Measurements from ENCODE around the gene ADGRD2.
A peak's percentile ranks its signal among the peaks of the same experiment; 100 is the strongest.

DNA sequence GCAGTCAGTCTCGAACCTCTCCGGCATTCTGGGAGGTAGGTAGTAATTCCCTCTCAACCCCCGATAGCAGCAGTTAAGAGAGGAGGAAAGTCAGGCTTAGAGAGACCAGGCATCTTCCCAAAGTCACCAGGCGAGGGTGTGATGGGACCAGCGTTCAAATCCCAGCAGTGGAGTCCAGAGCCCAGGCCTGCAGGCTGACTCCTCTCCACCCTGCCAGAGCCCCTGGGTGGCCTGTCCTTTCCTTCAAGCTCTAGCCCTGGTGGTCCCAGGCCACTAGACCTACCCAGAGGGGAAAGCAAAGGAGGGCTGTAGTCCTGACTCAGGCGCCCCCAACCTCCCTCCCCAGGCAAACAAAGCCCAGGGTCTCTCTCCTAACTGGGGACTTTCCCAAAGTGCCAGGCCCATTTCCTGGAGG is 61.2 kb downstream of the ADGRD2 start:
- TF ChIP-seq CTCF (IDR thresholded peaks at IDR 0.05) (no peak), RAD21 (conservative IDR thresholded peaks at IDR 0.05 in 1 of 2, IDR thresholded peaks at IDR 0.05 in 1 of 2) (peak in 1 of 2 experiments; percentile 29; a peak in 1 of 5 replicates), SREBF2 (IDR thresholded peaks at IDR 0.05) (no peak), MYC (IDR thresholded peaks at IDR 0.05; ENCODE audit: borderline replicate concordance, low read length) (no peak), KDM5A (IDR thresholded peaks at IDR 0.05) (no peak)
- TF ChIP-seq, protein P1, sequence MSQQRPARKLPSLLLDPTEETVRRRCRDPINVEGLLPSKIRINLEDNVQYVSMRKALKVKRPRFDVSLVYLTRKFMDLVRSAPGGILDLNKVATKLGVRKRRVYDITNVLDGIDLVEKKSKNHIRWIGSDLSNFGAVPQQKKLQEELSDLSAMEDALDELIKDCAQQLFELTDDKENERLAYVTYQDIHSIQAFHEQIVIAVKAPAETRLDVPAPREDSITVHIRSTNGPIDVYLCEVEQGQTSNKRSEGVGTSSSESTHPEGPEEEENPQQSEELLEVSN (IDR thresholded peaks at IDR 0.05; ENCODE audit: borderline replicate concordance, low read depth) = no peak
- TF ChIP-seq, protein P2, sequence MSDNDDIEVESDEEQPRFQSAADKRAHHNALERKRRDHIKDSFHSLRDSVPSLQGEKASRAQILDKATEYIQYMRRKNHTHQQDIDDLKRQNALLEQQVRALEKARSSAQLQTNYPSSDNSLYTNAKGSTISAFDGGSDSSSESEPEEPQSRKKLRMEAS (IDR thresholded peaks at IDR 0.05) = no peak
- TF ChIP-seq, protein P3, sequence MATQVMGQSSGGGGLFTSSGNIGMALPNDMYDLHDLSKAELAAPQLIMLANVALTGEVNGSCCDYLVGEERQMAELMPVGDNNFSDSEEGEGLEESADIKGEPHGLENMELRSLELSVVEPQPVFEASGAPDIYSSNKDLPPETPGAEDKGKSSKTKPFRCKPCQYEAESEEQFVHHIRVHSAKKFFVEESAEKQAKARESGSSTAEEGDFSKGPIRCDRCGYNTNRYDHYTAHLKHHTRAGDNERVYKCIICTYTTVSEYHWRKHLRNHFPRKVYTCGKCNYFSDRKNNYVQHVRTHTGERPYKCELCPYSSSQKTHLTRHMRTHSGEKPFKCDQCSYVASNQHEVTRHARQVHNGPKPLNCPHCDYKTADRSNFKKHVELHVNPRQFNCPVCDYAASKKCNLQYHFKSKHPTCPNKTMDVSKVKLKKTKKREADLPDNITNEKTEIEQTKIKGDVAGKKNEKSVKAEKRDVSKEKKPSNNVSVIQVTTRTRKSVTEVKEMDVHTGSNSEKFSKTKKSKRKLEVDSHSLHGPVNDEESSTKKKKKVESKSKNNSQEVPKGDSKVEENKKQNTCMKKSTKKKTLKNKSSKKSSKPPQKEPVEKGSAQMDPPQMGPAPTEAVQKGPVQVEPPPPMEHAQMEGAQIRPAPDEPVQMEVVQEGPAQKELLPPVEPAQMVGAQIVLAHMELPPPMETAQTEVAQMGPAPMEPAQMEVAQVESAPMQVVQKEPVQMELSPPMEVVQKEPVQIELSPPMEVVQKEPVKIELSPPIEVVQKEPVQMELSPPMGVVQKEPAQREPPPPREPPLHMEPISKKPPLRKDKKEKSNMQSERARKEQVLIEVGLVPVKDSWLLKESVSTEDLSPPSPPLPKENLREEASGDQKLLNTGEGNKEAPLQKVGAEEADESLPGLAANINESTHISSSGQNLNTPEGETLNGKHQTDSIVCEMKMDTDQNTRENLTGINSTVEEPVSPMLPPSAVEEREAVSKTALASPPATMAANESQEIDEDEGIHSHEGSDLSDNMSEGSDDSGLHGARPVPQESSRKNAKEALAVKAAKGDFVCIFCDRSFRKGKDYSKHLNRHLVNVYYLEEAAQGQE (IDR thresholded peaks at IDR 0.05) = no peak
